Measurements from ENCODE around the gene PDIA2.

GRCh38 chr16:266258-267164, 16.5 kb upstream of the PDIA2 start:
- TF ChIP-seq, protein P1, sequence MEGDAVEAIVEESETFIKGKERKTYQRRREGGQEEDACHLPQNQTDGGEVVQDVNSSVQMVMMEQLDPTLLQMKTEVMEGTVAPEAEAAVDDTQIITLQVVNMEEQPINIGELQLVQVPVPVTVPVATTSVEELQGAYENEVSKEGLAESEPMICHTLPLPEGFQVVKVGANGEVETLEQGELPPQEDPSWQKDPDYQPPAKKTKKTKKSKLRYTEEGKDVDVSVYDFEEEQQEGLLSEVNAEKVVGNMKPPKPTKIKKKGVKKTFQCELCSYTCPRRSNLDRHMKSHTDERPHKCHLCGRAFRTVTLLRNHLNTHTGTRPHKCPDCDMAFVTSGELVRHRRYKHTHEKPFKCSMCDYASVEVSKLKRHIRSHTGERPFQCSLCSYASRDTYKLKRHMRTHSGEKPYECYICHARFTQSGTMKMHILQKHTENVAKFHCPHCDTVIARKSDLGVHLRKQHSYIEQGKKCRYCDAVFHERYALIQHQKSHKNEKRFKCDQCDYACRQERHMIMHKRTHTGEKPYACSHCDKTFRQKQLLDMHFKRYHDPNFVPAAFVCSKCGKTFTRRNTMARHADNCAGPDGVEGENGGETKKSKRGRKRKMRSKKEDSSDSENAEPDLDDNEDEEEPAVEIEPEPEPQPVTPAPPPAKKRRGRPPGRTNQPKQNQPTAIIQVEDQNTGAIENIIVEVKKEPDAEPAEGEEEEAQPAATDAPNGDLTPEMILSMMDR (IDR thresholded peaks at IDR 0.05; ENCODE audit: low read depth, low read length) = no peak
- TF ChIP-seq EZH2phosphoT487 (IDR thresholded peaks at IDR 0.05; ENCODE audit: low read depth) = no peak
